ELR (cell line): Measurements from ENCODE around the gene PTPRK.

ENCODE experiments used
- DNase-seq: peaks from one replicate; pipeline ENCODE4 v3.0.0-alpha.2; 2015; ENCODE audit warnings: low read depth

Gene PTPRK

DNA sequence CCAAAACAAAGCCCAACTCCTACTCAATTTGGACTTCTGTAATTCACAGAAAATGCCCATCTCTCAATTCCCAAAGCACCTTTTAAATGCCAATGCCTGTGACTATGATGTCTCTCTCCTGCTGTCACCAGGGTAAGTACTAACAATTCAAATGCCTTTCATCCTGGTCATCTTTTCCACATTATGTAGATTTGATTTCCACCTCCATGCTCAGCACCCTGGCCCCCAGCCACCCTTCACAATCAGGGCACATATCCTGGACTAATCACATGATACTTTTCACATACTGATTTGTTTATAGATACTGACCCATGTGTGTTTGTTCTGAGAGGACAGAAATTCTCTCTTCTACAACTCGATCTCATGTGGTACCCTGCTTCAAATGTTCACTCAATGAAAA is 236.3 kb downstream of the PTPRK start:
- peak; percentile 25 for DNase-seq

DNA sequence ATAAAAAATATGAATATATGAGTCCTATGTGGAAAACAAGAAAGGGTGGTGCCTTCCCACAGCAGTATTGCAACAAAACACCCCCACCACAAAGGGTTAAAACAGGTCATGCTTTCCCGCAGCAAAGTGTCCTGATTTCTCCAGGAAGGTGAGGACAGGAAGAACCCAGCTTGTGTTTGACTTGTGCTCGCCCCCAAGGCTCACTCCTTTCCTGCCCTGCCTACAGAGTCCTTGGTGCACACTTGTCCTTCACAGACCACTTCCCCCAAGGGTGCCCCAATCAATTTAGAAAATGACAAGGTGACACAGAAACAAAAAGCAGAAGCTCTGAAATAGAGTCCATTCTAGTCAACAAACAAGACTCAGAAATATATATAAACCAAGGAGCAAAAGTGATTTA is 237.4 kb downstream of the PTPRK start:
- no peak for DNase-seq

DNA sequence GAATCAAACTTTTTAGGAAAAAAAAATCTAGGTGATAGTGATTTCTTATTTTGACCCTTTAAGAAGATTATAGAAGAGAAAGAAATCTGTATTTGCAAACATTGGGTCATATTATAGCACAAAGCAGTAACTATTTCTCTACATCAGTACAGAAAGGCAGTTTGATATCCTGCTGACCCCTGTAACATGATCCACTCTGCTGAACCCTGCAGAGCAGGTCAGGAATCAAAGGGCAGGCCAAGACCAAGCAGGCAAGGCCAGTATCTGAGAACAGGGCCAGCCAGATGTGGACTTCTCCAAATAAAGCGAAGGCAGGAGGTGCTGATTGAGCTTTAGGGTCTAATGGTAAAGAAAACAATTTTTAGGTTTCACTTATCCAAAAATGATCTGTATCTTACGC is 239.4 kb downstream of the PTPRK start:
- no peak for DNase-seq

DNA sequence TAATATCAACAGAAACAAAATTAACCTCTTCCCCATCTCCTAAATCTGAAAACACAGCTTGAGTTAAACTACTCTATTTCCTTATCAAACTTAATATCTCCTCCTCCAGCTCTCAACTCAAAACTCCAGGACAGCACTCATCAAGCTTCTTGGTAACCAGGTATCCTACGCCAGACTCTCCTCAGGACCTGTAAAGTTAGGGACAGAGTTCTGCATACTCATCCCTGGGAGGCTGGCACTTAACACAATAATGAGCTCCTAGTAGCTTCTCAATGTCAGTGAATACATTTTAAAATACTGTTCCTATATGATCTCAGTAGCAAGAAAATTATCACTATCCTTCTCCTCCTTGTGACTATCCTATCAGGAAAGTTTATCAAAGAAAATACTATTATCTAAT is 240.3 kb downstream of the PTPRK start:
- DNase-seq: no peak

DNA sequence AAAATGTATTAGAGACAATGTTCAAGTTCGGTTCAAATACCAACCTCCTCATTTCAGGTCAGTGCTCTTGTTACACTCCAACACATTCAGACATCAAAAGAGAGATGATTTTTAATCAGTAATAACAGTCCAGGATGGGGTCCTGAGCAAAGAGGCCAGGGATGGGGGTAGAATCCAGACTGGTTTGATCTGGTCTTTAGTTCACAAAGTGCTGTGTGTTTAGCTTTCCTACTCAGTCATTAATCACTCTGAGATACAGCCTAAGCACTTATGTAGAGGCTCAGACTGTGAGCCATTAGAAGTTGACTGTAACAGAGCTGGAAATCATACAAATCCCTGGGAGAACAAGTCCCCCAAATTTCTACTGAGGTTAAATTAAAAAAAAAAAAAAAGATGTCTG is 241.6 kb downstream of the PTPRK start:
- no peak for DNase-seq

DNA sequence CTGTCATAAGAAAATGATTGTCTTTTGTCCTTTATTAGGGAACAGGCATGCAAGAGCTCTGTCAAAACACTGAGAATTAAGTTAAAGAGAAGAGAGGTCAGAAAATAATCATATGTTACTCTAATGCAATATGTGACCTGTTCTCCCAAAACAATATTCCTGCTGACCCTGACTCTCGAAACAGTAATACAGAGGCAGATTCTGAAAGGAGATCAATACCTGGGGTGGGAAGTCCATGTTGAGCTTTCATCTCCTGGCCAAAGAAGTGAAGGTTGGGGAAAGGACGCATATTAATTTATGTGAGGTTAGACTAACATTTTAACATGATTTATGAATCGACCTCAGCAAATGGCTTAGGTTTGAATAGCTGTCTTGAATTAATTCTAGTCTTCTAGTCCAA is 243.0 kb downstream of the PTPRK start:
- DNase-seq: no peak

DNA sequence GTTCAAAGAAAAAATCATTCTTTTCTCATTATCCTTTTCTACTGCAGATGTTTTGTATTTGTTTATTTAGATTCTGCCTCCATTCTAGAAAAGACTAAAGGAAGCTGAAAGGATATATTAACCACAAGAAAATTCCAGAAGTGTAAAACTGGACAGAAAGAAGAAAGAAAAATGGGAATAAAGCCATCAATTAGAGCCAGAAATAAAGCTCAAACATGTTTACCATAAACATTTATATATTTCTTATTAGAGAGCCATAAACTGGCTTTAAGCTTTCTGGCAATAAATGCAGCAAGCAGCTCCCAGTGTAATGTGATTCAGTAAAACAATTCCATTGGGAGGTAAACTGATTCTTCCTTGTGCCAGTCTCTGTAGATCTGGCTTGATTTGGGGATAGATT is 244.1 kb downstream of the PTPRK start:
- no peak for DNase-seq

DNA sequence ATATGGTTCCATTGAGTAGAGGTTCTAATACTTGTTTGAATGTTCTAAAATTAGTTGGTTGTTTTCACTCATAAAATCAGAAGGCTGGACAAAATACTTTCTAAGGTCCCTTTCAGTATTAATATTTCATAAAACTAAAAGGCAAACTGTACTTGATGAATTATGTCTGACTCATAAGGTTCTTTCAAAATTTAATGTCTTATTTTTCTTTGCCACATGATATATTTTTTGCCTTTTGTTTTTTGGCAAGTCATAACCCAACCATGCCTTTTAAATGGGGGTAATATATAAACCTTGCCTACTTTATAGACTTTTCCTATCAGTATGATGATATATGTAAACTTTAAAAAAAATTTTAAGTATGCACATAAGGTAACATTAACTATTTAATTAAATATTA is 244.7 kb downstream of the PTPRK start:
- DNase-seq: peak; percentile 54

DNA sequence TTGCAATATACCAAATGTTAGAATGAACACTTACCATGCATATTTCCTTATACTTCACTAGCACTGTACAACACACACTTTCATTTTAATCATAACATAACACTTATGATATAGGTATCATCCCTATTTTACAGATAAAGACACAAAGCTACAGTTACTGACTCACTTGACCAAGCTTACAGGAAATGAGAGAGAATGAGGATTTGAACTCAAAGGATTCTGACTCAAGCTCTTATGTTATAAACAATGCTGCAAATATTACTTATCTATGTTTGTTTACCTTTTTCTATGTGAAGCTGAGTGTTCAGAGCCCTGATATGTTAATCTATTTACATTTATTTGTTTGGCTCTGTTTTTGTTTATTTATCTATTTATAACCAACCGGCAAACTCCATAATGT is 245.4 kb downstream of the PTPRK start:
- DNase-seq: peak; percentile 89

DNA sequence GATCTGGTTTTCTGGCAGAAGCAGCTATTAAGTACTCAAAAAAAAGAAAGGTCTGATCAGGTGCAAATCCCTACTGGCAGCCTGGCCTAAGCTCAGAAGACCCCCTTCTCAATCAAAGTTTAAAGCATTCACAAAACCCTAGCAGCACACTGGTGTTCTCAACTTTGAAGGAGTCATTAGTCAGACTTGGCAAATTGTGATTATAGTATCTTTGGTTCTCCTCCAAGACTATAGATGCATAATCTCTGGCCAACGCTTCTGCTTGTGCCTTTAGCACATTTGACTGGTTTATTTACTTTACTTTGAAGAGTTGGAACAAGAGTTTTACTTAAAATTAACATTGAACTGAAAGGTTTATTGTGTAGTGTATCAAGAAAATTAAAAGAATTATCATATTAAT is 248.9 kb downstream of the PTPRK start:
- DNase-seq: no peak

DNA sequence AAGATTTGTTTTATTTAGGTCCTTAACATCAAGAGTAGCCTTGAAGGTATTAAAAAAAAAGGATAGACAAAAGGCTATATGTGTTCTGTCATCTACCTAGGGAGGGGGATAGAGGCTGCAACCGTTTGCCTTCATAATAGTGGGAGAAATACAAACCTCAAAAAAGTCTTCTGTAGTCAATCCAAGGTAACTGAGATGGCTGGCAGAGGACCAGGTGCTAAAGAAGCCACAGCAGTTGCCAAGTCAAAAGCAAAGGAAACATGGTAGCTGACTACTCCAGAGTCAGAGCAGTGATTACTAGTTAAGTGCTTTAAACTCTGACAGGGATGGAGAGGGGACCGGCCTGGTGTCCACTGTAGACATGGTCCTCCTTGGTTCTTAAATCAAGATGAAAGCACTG is 249.4 kb downstream of the PTPRK start:
- DNase-seq: no peak

DNA sequence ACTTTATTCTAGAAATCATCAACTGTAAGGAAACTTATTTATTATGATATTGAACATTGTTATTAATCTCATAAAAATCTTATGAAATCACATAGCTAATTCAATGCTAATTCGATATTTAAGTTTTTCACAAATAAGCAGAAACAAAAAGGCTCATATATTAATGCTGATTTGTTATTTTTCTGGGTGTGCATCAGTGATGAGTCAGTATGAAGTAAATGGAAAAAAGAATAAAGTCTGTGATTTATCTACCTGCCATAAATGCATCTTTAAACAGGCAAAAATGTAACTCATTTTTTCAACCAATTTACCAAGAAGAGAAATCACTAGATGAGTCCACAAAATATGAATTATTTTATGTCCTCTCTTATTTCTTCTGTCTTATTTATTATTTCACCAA is 253.5 kb downstream of the PTPRK start:
- peak; percentile 46 for DNase-seq

DNA sequence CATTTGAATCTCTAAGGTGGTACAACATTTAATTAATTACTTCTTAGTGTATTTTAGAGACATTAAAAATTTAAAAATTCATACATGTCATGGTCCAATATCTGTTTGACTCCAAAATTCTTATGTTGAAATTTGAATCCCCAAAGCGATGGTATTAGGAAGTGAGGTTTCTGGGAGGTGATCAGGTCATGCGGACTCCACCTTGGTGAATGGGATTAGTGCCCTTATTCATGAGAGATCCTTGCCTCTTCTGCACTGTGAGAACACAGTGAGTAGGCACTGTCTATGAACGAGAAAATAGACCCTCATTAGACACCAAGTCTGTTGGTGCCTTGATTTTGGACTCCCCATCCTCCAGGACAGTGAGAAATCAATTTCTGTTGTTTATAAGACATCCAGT is 254.7 kb downstream of the PTPRK start:
- DNase-seq: no peak

DNA sequence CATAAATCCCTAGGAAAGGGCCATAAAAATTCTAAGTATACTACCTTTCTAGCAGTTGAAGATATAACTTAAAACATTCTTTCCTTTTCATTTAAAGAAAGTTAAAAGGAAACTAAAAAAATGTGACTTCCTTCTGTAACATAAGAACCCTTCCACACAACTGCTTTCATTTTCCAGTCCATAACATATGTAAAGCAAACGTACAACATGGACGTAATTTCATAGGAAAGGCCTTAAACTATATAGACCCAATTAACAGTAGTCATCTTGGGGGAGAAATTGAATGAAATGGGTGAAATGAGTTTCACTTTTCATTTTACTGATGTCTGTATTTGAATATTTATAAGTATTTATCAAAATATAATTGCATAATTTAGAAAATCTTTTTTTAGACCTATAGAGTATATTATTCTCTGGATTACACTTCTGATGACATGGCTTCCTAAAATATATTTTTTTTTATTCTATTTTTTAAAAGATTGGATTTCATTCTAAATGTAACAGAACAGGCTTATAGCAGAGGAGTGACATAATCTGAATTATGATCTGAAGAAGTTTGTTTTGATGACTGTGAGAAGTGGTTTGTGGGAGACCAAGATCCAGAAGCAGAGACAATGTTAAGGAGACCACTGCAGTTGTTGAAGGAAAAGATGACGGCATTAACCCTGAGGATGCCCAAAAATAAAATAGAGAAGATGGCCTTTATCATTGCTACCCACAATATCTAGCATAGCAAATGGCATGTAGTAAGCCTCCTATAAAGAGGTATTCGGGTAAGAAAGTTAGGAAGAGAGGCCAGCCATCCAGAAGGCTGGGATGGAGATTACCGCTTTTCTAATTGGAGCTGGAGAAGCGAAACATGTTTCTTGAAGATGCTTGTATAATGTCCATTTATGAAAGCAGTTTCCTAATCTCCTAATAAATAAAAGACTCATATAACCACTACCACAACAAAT is 260.4 kb downstream of the PTPRK start:
- DNase-seq: no peak

DNA sequence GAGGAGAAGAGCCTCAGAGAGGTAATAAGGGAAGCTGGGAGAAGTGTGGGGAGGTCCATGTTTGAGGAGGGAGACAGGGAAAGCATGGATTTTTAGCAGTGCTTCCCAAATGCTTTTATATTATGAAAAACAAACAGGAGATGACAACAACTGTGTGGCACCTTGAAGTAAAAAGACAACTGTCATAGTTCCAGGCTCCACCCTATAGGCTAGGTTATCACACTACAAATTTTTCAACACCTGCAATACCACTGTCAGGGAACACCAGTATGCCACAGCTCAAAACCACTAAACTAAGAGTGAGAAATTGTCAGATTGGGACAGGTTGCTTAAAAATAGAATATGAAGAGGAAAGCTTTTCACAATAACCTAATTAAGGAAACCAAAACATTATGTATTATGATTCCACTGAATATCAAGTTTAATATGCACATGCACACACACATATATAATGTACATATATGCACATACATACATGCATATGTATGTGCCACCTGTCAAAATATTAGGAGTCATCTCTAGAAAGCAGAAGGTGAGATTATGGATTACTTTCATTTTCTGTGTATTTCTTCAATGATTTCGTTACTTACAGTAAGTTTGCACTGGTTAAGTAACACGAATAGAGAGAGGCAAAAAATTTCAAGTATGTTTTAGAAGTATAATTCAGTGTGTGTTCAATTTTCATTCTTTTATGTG is 261.2 kb downstream of the PTPRK start:
- no peak for DNase-seq

DNA sequence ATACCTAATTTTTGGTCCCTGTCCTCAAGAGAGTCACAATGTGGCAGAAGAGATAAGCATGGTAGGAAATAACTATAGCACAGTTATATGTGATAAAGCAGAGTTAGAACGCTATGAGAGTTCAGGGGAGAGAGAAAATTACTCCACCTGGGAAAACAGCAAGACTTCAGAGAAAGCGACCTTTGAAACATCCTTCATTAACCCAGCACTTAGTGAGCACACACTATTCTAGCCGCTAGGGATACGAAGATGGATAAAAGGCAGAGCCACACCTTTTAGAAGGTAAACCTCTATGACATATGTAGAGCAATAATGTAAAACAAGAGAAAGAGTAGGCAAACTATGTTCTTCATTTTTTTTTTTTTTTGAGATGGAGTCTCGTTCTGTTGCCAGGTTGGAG is 264.3 kb downstream of the PTPRK start:
- no peak for DNase-seq

DNA sequence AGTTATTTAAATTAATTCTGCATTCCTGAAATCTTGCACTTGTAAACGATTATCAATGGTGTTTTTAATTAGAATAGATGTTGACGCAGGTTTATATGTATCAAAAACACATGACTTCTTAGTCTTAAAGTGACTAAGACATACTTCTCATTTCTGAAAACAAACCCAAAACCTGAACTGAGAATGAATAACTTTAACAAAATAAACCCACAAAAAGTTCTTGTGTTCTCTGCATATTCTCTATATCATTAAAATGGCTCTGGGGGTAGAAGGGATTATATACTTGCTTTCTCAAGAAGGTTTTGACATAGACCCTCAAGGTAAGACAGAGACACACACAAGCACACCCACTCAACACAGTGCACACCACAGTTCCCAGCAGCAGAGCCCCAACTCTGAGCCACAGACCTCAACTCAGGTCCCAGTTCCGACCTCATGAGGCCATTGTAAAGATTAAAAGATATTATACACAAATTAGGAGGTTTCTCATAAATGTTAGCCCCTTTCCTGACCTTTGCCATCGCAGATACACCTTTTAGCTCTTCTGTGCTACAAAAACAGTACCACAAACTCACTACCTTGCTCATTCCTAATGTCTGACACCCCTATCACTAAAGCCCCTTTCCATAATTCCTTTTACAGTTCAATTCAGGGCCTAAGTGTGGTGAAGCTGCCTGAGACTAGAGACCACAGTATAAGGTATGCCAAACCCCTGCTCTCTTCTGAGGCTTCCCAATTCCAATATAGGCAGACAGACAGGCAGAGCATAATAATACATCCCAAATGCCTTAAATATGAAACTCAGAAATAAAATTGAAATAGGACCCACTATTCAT is 267.8 kb downstream of the PTPRK start:
- no peak for DNase-seq

DNA sequence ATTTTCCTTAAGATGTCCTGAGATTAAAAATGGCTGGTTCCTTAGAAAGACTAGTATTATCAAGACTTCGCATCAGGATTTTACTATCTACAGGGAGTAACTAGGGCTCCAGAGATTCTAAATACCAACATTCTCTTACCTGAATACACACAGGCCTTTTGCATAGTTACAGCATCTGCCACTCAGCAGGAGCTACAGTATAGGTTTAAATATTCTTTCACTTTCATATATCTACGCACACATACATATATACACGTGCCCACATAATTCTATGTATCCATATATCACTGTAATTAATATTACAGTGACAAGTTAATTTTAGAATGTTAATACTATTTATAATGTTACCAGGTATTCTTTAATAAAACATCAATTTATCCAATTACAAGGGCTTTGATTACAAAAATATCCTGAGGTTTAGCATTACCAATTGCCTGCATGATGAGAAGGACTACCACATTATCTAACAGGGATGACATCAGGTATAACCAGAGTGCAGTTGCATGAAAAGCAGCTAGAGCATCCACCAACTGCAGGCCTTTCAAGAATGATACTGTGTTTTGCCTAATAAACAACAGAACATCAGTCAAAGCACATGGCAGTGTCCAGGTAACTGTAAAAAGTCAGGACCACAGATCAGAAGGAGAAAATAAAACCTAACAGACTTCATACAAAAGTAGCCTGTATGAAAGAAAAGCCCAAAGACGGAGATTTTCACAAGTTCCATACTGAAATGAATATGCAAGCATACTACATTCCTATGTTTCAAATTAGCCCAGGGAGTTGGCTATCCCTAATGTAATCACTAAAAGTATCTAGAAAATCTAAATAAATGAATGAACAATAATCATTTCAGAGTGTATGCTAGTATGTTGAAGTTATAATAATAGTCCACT is 268.7 kb downstream of the PTPRK start:
- no peak for DNase-seq

DNA sequence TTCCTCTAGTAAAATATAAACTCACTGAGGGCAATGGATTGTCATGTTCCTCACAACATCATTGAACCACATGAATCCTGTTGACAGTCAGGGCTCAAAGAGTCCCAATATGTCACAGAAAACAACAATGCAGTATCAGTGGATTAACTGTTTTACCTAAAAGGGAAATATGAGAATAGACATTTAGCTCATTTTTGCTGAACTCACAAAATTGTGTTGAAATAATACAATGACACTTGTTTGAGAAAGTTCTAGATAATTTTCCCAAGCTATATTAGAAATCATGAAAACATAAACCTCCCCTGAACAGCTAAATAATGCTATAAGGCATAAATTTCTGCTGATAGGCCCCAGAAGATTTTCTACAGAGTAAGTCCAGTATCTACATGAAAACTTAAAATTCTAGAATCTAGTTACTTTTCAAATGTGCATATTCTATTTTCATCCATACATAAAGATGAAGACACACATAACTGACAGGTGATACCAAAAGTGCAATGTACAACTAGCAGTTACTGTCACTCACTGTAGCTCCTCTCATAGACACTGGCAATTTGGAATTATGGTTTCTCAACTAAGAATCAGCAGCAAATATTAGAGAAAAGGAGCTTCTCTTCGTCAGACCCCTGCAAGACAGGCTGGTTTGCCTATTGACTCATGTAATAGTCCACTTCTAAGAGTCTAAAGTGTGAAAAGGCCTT is 269.9 kb downstream of the PTPRK start:
- no peak for DNase-seq

DNA sequence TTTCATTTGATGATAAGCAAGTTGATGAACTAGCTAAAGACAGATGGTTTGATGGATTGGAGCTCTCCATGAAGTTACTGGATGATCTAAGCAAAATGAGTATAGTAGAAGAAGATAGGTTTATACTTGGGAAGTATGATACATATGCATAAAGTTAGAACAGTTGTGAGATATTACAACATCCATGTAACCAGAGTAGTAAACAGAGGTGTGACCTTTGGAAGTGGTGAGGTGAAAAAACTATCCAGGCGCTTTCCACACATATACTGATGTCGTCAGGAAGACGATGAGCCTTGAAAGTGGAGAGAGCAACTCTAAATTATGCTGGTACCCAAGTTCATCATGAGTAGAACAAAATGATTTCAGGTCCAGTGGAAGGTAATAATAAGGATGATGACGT is 271.0 kb downstream of the PTPRK start:
- DNase-seq: no peak
